K562 (cell line): ENCODE measurements around the gene ARMC8. TPM values are rescaled to one million over a fixed set of nuclear protein-coding genes. Genes with fewer than 3 reads are reported as not detected.

ENCODE experiments used
- DPF2 ChIP-seq: fragments of 450-650 bp; IDR thresholded peaks from 2 replicates; pipeline ENCODE4 v1.6.1; 2016
- EP300 ChIP-seq: IDR thresholded peaks from 2 replicates; pipeline ENCODE4 v1.6.1; 2012; ENCODE audit warnings: low read length, improper control_type of control experiment
- IFI16 ChIP-seq: fragments of 250-450 bp; sonication (Bioruptor Pico); IDR thresholded peaks from 2 replicates; pipeline ENCODE4 v2.1.2; 2022; ENCODE audit warnings: mild to moderate bottlenecking, inconsistent platforms
- KAT2B ChIP-seq: IDR thresholded peaks from one replicate; pipeline ENCODE4 v1.6.1; 2012; ENCODE audit warnings: low read depth, mild to moderate bottlenecking, control low read depth, inconsistent platforms, low read length, moderate library complexity
- KHSRP ChIP-seq: fragments of 450-650 bp; IDR thresholded peaks from 2 replicates; pipeline ENCODE4 v1.6.1; 2017
- MAFF ChIP-seq: IDR thresholded peaks from 2 replicates; pipeline ENCODE4 v1.6.1; 2012; ENCODE audit warnings: low read length, improper control_type of control experiment
- MXI1 ChIP-seq: IDR thresholded peaks from 2 replicates; pipeline ENCODE4 v1.6.1; 2011; ENCODE audit warnings: low read depth, mild to moderate bottlenecking, improper control_type of control experiment, low read length
- NBN ChIP-seq: fragments of 450-650 bp; IDR thresholded peaks from 2 replicates; pipeline ENCODE4 v1.6.1; 2016; ENCODE audit warnings: low read depth, mild to moderate bottlenecking
- NCOA1 ChIP-seq: fragments of 450-650 bp; IDR thresholded peaks from 2 replicates; pipeline ENCODE4 v1.6.1; 2016; ENCODE audit warnings: low read depth
- NFIX ChIP-seq: fragments of 250-450 bp; sonication (Bioruptor Pico); IDR thresholded peaks from 2 replicates; pipeline ENCODE4 v1.4.0; 2020; ENCODE audit warnings: low read depth, mild to moderate bottlenecking, moderate library complexity
- NR3C1 ChIP-seq: sonication (generic); formaldehyde crosslinking; IDR thresholded peaks from 2 replicates; pipeline ENCODE4 v1.8.1; 2022; ENCODE audit warnings: missing genetic modification reagents
- PHF8 ChIP-seq: fragments of 200-600 bp; sonication (generic); IDR thresholded peaks from 2 replicates; pipeline ENCODE4 v1.6.1; 2012; ENCODE audit warnings: mixed run types, mild to moderate bottlenecking, inconsistent platforms, low read length, moderate library complexity, borderline replicate concordance
- SMARCA4 ChIP-seq: fragments of 450-650 bp; IDR thresholded peaks from 2 replicates; pipeline ENCODE4 v1.6.1; 2016
- SOX6 ChIP-seq: fragments of 450-650 bp; IDR thresholded peaks from 2 replicates; pipeline ENCODE4 v1.6.1; 2014; ENCODE audit warnings: mild to moderate bottlenecking
- SRF ChIP-seq, 2 experiments: fragments of 250-450, 450-650 bp in 1 of 2; sonication (Bioruptor Pico) in 1 of 2; sonication (generic) in 1 of 2; formaldehyde crosslinking; IDR thresholded peaks; 2 replicates each; pipeline versions ENCODE4 v1.5.0 to v1.5.1; 2020 to 2022; ENCODE audit warnings: mild to moderate bottlenecking in 1 of 2, missing genetic modification reagents in 1 of 2
- YY1 ChIP-seq, 3 experiments: IDR thresholded peaks; 2 replicates each; pipeline ENCODE4 v1.6.1; 2011; ENCODE audit warnings: low read length in 2 of 3, mild to moderate bottlenecking in 2 of 3, moderate library complexity in 2 of 3, borderline replicate concordance in 1 of 3, control low read depth in 1 of 3, low read depth in 1 of 3; ENCODE audit not compliant: insufficient read depth in 3 of 3, insufficient replicate concordance in 2 of 3, control insufficient read depth in 1 of 3, insufficient read length in 1 of 3; ENCODE audit errors: extremely low read depth in 1 of 3
- ZFX ChIP-seq: sonication (generic); formaldehyde crosslinking; IDR thresholded peaks from 2 replicates; pipeline ENCODE4 v1.8.0; 2022; ENCODE audit warnings: mild to moderate bottlenecking, missing genetic modification reagents, moderate library complexity
- ZNF232 ChIP-seq: sonication (generic); formaldehyde crosslinking; IDR thresholded peaks from 2 replicates; pipeline ENCODE4 v1.8.0; 2022; ENCODE audit warnings: mild to moderate bottlenecking, missing genetic modification reagents
- ZNF561 ChIP-seq: fragments of 450-650 bp; formaldehyde crosslinking; conservative IDR thresholded peaks from 2 replicates; pipeline ENCODE4 v1.4.0; 2020; ENCODE audit warnings: mild to moderate bottlenecking, moderate library complexity
- ZNF589 ChIP-seq: fragments of 200-800 bp; sonication (Bioruptor generic); IDR thresholded peaks from 2 replicates; pipeline ENCODE4 v1.6.1; 2016; ENCODE audit warnings: low read depth, missing genetic modification characterization, missing compliant biosample characterization
- polyA plus RNA-seq, 8 experiments: library from polyadenylated mRNA; depleted of rRNA in 4 of 8; stranded (reverse) in 5 of 8; unstranded in 3 of 8; fragments of >200 nt; fragmentation: Nextera tagmentation in 2 of 8; fragmentation: Illumina TruSeq in 1 of 8; extraction: Ambion mirVana in 2 of 8; extraction: Trizol in 1 of 8; gene quantifications; 2 replicates each; pipeline versions ENCODE4 v1.2.1 to v1.2.3, GENCODE V29; 2011 to 2014; ENCODE audit warnings: inconsistent platforms in 1 of 8, missing spikeins in 1 of 8
- total RNA-seq, 7 experiments: library from RNA; depleted of rRNA in 6 of 7; stranded (reverse); fragments of >200 nt in 6 of 7; fragmentation: Illumina TruSeq in 2 of 7; extraction: Trizol in 2 of 7; gene quantifications; 2 replicates each; pipeline versions ENCODE4 v1.2.1 to v1.2.3, GENCODE V29; 2011 to 2021; ENCODE audit warnings: low replicate concordance in 1 of 7
- TF ChIP-seq, protein P1 (sequence below): fragments of 250-450 bp; sonication (Bioruptor Pico); IDR thresholded peaks from 2 replicates; pipeline ENCODE4 v1.5.0; 2020; ENCODE audit warnings: mild to moderate bottlenecking, borderline replicate concordance
- TF ChIP-seq, protein P2 (sequence below): fragments of 250-450 bp; sonication (Bioruptor Pico); IDR thresholded peaks from 2 replicates; pipeline ENCODE4 v1.8.0; 2021; ENCODE audit warnings: mild to moderate bottlenecking, moderate library complexity
- TF ChIP-seq, protein P3 (sequence below): fragments of 450-650 bp; formaldehyde crosslinking; IDR thresholded peaks from 2 replicates; pipeline ENCODE4 v1.4.0; 2020; ENCODE audit warnings: mild to moderate bottlenecking
- TF ChIP-seq, protein P4 (sequence below): fragments of 250-450 bp; sonication (Bioruptor Pico); IDR thresholded peaks from 2 replicates; pipeline ENCODE4 v1.5.0; 2021
- TF ChIP-seq, protein P5 (sequence below): sonication (generic); IDR thresholded peaks from 2 replicates; pipeline ENCODE4 v1.6.1; 2016

ARMC8 gene
- total and polyA plus RNA-seq, 9 of the 15 experiments (the other 6 are each of a cell fraction or from before 2014, with no cell fraction given): 22.4 to 76.1 (median 37.3) TPM

DNA sequence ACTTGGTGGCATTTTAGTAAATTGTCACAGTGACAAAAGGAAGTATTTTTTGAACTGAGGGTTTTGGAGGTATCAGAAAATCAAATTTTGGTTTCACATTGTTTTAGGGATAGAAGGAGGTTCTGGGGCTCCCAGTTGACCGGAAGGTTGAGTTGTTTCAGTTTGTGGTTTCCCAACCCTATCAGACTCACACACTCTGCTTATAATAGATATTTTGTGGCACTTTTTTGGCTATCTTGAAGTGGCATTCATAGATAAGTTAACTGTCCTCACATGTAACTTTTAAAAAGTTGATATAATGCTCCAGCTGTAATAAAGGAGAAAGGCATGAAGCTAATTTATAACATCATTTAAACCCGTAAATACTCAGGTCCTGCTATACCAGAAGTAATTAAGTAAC lies 12.8 kb downstream of the ARMC8 start (continued):
- TF ChIP-seq, protein P1, sequence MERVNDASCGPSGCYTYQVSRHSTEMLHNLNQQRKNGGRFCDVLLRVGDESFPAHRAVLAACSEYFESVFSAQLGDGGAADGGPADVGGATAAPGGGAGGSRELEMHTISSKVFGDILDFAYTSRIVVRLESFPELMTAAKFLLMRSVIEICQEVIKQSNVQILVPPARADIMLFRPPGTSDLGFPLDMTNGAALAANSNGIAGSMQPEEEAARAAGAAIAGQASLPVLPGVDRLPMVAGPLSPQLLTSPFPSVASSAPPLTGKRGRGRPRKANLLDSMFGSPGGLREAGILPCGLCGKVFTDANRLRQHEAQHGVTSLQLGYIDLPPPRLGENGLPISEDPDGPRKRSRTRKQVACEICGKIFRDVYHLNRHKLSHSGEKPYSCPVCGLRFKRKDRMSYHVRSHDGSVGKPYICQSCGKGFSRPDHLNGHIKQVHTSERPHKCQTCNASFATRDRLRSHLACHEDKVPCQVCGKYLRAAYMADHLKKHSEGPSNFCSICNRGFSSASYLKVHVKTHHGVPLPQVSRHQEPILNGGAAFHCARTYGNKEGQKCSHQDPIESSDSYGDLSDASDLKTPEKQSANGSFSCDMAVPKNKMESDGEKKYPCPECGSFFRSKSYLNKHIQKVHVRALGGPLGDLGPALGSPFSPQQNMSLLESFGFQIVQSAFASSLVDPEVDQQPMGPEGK (CRISPR knock-in tag): no peak
- TF ChIP-seq ZNF561 (CRISPR knock-in tag) (no peak), DPF2 (peak; percentile 92), NFIX (CRISPR knock-in tag) (no peak), EP300 (peak; percentile 98), SOX6 (peak; percentile 90), SMARCA4 (peak; percentile 86; the same call in 1 of the 2 replicates), ZFX (no peak), KHSRP (no peak), IFI16 (no peak), MAFF (no peak), ZNF232 (no peak), YY1 (IDR thresholded peaks at IDR 0.05; ENCODE audit: borderline replicate concordance in 1 of 3, control insufficient read depth in 1 of 3, extremely low read depth in 1 of 3, insufficient read depth in 3 of 3, insufficient read length in 1 of 3, insufficient replicate concordance in 2 of 3, low read depth in 1 of 3, low read length in 2 of 3) (no peak), MXI1 (no peak), PHF8 (no peak), ZNF589 (CRISPR knock-in tag) (0 out of 2 replicates have a peak, but pooled peaks have one; percentile 49), KAT2B (no peak), SRF (CRISPR knock-in tag; IDR thresholded peaks at IDR 0.05) (no peak), NBN (no peak), NCOA1 (peak; percentile 79), NR3C1 (CRISPR knock-in tag) (no peak)
- TF ChIP-seq, protein P2, sequence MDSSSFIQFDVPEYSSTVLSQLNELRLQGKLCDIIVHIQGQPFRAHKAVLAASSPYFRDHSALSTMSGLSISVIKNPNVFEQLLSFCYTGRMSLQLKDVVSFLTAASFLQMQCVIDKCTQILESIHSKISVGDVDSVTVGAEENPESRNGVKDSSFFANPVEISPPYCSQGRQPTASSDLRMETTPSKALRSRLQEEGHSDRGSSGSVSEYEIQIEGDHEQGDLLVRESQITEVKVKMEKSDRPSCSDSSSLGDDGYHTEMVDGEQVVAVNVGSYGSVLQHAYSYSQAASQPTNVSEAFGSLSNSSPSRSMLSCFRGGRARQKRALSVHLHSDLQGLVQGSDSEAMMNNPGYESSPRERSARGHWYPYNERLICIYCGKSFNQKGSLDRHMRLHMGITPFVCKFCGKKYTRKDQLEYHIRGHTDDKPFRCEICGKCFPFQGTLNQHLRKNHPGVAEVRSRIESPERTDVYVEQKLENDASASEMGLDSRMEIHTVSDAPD (CRISPR knock-in tag): no peak
- TF ChIP-seq, protein P3, sequence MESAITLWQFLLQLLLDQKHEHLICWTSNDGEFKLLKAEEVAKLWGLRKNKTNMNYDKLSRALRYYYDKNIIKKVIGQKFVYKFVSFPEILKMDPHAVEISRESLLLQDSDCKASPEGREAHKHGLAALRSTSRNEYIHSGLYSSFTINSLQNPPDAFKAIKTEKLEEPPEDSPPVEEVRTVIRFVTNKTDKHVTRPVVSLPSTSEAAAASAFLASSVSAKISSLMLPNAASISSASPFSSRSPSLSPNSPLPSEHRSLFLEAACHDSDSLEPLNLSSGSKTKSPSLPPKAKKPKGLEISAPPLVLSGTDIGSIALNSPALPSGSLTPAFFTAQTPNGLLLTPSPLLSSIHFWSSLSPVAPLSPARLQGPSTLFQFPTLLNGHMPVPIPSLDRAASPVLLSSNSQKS (CRISPR knock-in tag): no peak
- TF ChIP-seq, protein P4, sequence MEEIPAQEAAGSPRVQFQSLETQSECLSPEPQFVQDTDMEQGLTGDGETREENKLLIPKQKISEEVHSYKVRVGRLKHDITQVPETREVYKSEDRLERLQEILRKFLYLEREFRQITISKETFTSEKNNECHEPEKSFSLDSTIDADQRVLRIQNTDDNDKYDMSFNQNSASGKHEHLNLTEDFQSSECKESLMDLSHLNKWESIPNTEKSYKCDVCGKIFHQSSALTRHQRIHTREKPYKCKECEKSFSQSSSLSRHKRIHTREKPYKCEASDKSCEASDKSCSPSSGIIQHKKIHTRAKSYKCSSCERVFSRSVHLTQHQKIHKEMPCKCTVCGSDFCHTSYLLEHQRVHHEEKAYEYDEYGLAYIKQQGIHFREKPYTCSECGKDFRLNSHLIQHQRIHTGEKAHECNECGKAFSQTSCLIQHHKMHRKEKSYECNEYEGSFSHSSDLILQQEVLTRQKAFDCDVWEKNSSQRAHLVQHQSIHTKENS: no peak
- TF ChIP-seq, protein P5, sequence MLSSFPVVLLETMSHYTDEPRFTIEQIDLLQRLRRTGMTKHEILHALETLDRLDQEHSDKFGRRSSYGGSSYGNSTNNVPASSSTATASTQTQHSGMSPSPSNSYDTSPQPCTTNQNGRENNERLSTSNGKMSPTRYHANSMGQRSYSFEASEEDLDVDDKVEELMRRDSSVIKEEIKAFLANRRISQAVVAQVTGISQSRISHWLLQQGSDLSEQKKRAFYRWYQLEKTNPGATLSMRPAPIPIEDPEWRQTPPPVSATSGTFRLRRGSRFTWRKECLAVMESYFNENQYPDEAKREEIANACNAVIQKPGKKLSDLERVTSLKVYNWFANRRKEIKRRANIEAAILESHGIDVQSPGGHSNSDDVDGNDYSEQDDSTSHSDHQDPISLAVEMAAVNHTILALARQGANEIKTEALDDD: no peak
